GM23248 (cell line): ENCODE data around the gene RNF13. TPM values are rescaled to one million over a fixed set of nuclear protein-coding genes. Genes with fewer than 3 reads are reported as not detected.
A peak's percentile ranks its signal among the peaks of the same experiment; 100 is the strongest.
"Not testable (repeated sequence)": the region's sequence is repeated elsewhere in the genome, so short reads cannot be mapped to it uniquely, and the experiment has no call there.

ENCODE experiments used
- DNase-seq: peaks from one replicate; pipeline ENCODE4 v3.0.0-alpha.2; 2015
- H2AFZ ChIP-seq: fragments of 200-600 bp; sonication (generic); 2 replicates; pipeline ENCODE4 v1.6.1; 2016; ENCODE audit warnings: antibody characterized with exemption
- H3F3A ChIP-seq: fragments of 200-600 bp; sonication (generic); 2 replicates; pipeline ENCODE4 v1.6.1; 2016; ENCODE audit warnings: mild to moderate bottlenecking, antibody characterized with exemption, mixed run types; ENCODE audit not compliant: insufficient read depth
- H3K27ac ChIP-seq: fragments of 200-600 bp; sonication (generic); 2 replicates; pipeline ENCODE4 v1.5.1; 2016; ENCODE audit warnings: mild to moderate bottlenecking
- H3K27me3 ChIP-seq: fragments of 200-600 bp; sonication (generic); replicated peaks from 2 replicates; pipeline ENCODE4 v1.6.1; 2016; ENCODE audit warnings: mild to moderate bottlenecking; ENCODE audit not compliant: insufficient read depth
- H3K36me3 ChIP-seq: fragments of 200-600 bp; sonication (generic); 2 replicates; pipeline ENCODE4 v1.6.1; 2016; ENCODE audit warnings: low read depth, mild to moderate bottlenecking
- H3K4me1 ChIP-seq: fragments of 200-600 bp; sonication (generic); 2 replicates; pipeline ENCODE4 v1.6.1; 2016; ENCODE audit warnings: mild to moderate bottlenecking; ENCODE audit not compliant: insufficient read depth
- H3K4me2 ChIP-seq: fragments of 200-600 bp; sonication (generic); one replicate; pipeline ENCODE4 v1.6.1; 2016; ENCODE audit warnings: mild to moderate bottlenecking; ENCODE audit not compliant: unreplicated experiment
- H3K4me3 ChIP-seq: fragments of 200-600 bp; sonication (generic); 2 replicates; pipeline ENCODE4 v1.5.1; 2016; ENCODE audit warnings: mild to moderate bottlenecking
- H3K79me2 ChIP-seq: fragments of 200-600 bp; sonication (generic); 2 replicates; pipeline ENCODE4 v1.6.1; 2016; ENCODE audit warnings: mild to moderate bottlenecking; ENCODE audit not compliant: insufficient read depth
- H3K9ac ChIP-seq: fragments of 200-600 bp; sonication (generic); 2 replicates; pipeline ENCODE4 v1.6.1; 2016; ENCODE audit warnings: mild to moderate bottlenecking
- H3K9me2 ChIP-seq: fragments of 200-600 bp; sonication (generic); 2 replicates; pipeline ENCODE4 v1.6.1; 2016; ENCODE audit warnings: mixed run types, mild to moderate bottlenecking, moderate library complexity; ENCODE audit not compliant: insufficient read depth
- H3K9me3 ChIP-seq: fragments of 200-600 bp; sonication (generic); one replicate; pipeline ENCODE4 v1.6.1; 2017; ENCODE audit warnings: low read depth
- H4K20me1 ChIP-seq: fragments of 200-600 bp; sonication (generic); 2 replicates; pipeline ENCODE4 v1.6.0; 2016; ENCODE audit not compliant: insufficient read depth
- EZH2 ChIP-seq: fragments of 200-600 bp; sonication (generic); IDR thresholded peaks from 2 replicates; pipeline ENCODE4 v1.6.1; 2018; ENCODE audit warnings: antibody characterized with exemption, mild to moderate bottlenecking; ENCODE audit not compliant: insufficient read depth, poor library complexity, severe bottlenecking
- EZH2phosphoT487 ChIP-seq: fragments of 200-600 bp; sonication (generic); IDR thresholded peaks from 2 replicates; pipeline ENCODE4 v1.6.1; 2018; ENCODE audit warnings: antibody characterized with exemption, moderate library complexity, mild to moderate bottlenecking, low read depth; ENCODE audit not compliant: insufficient read depth
- whole genome bisulfite sequencing, 2 experiments: methylation state at CpG; one replicate each; pipeline ENCODE4 v1.1.6; 2015 to 2017; ENCODE audit warnings: low lambda C conversion rate in 2 of 2, low coverage in 1 of 2; ENCODE audit errors: missing lambda C conversion rate in 2 of 2; 5-methylcytosine and 5-hydroxymethylcytosine counted together
- in situ Hi-C: fragments of 300-500 bp; cut with MboI; formaldehyde crosslinking; loops from 2 replicates; pipeline ENCODE4 v1.15.0; 2020
- polyA plus RNA-seq: library from polyadenylated mRNA; unstranded; fragments of >200 nt; fragmentation: Nextera tagmentation; extraction: Ambion mirVana; gene quantifications from 2 replicates; pipeline ENCODE4 v1.2.1, GENCODE V29; 2016
- total RNA-seq: library from RNA; depleted of rRNA; stranded (reverse); fragments of >200 nt; shearing (Covaris generic); gene quantifications from 2 replicates; pipeline ENCODE4 v1.2.3, GENCODE V29; 2014

The RNF13 gene
- total and polyA plus RNA-seq, 2 experiments from 2014 or later: 48.7 to 100.0 TPM

DNA sequence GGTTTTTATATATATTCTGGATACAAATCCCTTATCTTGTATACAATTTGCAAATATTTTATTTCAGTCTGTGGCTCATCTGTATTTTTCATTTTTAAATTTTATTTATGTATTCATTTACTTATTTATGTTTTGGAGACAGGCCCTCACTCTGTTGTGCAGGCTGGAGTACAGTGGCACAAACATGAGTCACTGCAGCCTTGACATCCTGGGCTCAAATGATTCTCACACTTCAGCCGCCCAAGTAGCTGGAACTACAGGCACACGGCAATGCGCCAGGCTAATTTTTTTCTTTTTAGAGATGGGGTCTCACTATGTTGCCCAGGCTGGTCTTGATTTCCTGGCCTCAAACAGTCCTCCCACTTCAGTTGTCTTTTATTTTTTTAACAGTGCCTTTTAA is 107.1 kb downstream of the RNF13 start:
- no peaks in the 10 kb centered on the region for H3K9me2 ChIP-seq
- DNase-seq: no peak

DNA sequence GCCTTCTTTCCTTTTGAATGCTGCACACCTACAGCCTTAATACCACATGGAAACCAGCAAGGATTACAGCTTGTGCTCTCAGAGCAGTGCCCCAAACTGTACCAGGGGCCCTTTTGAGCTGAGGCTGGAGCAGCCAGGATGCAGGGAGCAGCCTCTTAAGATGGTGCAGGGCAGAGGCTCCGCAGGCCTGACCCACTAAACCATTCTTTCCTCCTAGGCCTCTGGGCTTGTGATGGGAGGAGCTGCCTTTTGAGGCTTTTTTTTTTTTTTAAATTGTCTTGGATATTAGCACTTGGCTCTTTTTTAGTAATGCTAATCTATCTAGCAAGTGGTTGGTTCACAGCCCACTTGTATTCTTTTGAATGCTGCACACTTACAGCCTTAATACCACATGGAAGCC is 120.0 kb downstream of the RNF13 start:
- WGBS, 2 experiments: 93% methylated on average over 1 of the region's 1 CpG
- Histone ChIP-seq H3K36me3 (no peaks in the 10 kb centered on the region), H3K4me2 (no peak overlapping the region), H3K4me1 (peaks cover 10% of the 10 kb centered on the region; the same call in 1 of the 2 replicates), H4K20me1 (no peaks in the 10 kb centered on the region; the same call in 1 of the 2 replicates), H3K27me3 (no peaks in the 10 kb centered on the region), H3K27ac (no peak overlapping the region), H3F3A (peaks cover 9% of the 10 kb centered on the region), H3K9me2 (no peaks in the 10 kb centered on the region), H3K4me3 (no peak overlapping the region), H3K9ac (no peak overlapping the region), H2AFZ (no peak overlapping the region), H3K79me2 (peaks cover 15% of the 10 kb centered on the region; the same call in 1 of the 2 replicates), H3K9me3 (no peaks in the 10 kb centered on the region)
- in situ Hi-C loops: no loop called here
- no peak for DNase-seq
- no peak for TF ChIP-seq EZH2
- TF ChIP-seq EZH2phosphoT487: no peak

More for the DNA sequence above, 107.1 kb downstream of the RNF13 start:
- TF ChIP-seq EZH2 (no peak), EZH2phosphoT487 (no peak)
- Histone ChIP-seq H3F3A (no peaks in the 10 kb centered on the region), H4K20me1 (no peaks in the 10 kb centered on the region), H3K27me3 (no peaks in the 10 kb centered on the region), H3K9ac (no peak overlapping the region), H3K4me1 (no peaks in the 10 kb centered on the region), H2AFZ (no peak overlapping the region), H3K79me2 (no peaks in the 10 kb centered on the region), H3K4me3 (no peak overlapping the region), H3K36me3 (0 out of 2 replicates have a peak, but pooled peaks cover 3% of the 10 kb centered on the region), H3K4me2 (no peak overlapping the region), H3K27ac (no peak overlapping the region), H3K9me3 (no peaks in the 10 kb centered on the region)
- in situ Hi-C loops: no loop called here
- WGBS, 2 experiments: 87 to 91% methylated on average over 3 of the region's 3 CpGs

DNA sequence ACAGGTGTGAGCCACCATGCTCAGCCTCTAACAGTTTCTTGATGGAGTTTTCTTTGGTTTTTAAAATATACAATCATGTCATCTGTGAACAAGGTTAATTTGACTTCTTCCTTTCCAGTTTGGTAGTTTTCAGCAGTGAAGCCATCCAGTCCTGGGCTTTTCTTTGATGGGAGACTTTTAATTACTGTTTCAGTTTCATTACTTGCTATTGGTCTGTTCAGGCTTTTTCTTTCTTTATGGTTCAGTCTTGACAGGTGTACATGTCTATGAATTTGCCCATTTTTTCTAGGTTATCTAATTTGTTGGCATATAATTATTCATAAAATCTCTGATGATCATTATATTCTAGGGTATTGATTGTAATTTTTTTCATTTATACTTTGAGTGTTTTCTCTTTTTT is 120.8 kb downstream of the RNF13 start:
- no peaks in the 10 kb centered on the region for H3K9me2 ChIP-seq
- peaks cover 13% of the 10 kb centered on the region for H3F3A ChIP-seq
- no peaks in the 10 kb centered on the region for H3K27me3 ChIP-seq
- no peak overlapping the region for H3K4me3 ChIP-seq
- TF ChIP-seq EZH2 (no peak), EZH2phosphoT487 (no peak)
- no peaks in the 10 kb centered on the region for H3K9me3 ChIP-seq
- no peak overlapping the region for H3K4me2 ChIP-seq
- H4K20me1 ChIP-seq: no peaks in the 10 kb centered on the region; the same call in 1 of the 2 replicates
- in situ Hi-C loops: no loop called here
- no peaks in the 10 kb centered on the region for H3K36me3 ChIP-seq
- no peak overlapping the region for H3K27ac ChIP-seq
- H3K4me1 ChIP-seq: peaks cover 18% of the 10 kb centered on the region
- H3K9ac ChIP-seq: no peak overlapping the region
- peaks cover 15% of the 10 kb centered on the region; the same call in 1 of the 2 replicates for H3K79me2 ChIP-seq
- no peak overlapping the region for H2AFZ ChIP-seq
- DNase-seq: no peak

DNA sequence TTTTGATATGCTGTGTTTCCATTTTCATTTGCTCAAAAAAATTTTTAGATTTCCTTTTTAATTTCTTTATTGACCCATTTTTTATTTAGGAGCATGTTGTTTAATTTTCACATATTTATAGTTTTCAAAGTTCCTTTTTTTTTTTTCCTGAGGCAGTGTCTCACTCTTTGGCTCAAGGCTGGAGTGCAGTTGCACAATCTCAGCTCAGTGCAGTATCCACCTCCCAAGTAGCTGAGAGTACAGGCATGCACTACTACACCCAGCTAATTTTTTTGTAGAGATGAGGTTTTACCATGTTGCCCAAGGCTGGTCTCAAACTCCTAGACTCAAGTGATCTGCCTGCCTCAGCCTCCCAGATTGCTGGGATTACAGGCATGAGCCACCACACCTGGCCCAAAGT is 121.5 kb downstream of the RNF13 start:
- no peak overlapping the region for H3K4me2 ChIP-seq
- H3K9me3 ChIP-seq: no peaks in the 10 kb centered on the region
- no peak overlapping the region for H2AFZ ChIP-seq
- H3K4me1 ChIP-seq: peaks cover 24% of the 10 kb centered on the region
- H3K27me3 ChIP-seq: no peaks in the 10 kb centered on the region
- no peaks in the 10 kb centered on the region for H3K36me3 ChIP-seq
- H3K4me3 ChIP-seq: no peak overlapping the region
- TF ChIP-seq EZH2phosphoT487 (no peak), EZH2 (no peak)
- H3K9ac ChIP-seq: no peak overlapping the region
- in situ Hi-C loops: no loop called here
- peaks cover 20% of the 10 kb centered on the region for H3F3A ChIP-seq
- peak overlapping the region; percentile 37 for H3K27ac ChIP-seq
- peaks cover 15% of the 10 kb centered on the region; the same call in 1 of the 2 replicates for H3K79me2 ChIP-seq
- no peaks in the 10 kb centered on the region; the same call in 1 of the 2 replicates for H4K20me1 ChIP-seq
- H3K9me2 ChIP-seq: no peaks in the 10 kb centered on the region
- peak; percentile 85 for DNase-seq

DNA sequence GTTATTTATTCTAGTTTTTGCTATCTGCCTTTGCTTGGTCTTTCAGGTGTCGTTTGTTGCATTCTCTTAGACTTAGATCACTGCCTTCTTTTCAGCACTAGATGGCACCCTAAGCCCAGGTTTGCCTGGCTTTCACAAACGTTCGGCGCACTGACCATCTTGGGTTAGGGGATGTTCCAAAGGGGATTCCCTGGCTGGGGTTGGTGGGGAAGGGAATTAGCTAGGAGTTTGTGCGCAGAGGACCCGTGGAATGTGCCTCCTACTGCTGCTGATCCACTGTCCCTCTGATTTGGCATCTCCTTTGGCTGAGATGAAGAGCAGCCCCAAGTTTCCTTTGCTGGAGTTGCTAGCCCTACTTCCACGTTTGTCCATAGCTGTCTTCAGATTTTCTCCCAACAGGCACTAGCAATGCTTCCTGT is 123.8 kb downstream of the RNF13 start:
- in situ Hi-C loops: no loop called here
- DNase-seq: peak; percentile 68
- Histone ChIP-seq H2AFZ (no peak overlapping the region), H3K27ac (no peak overlapping the region), H3K4me1 (peaks cover 39% of the 10 kb centered on the region), H3K79me2 (peaks cover 6% of the 10 kb centered on the region; the same call in 1 of the 2 replicates), H3K9ac (no peak overlapping the region), H4K20me1 (no peaks in the 10 kb centered on the region), H3K9me2 (no peaks in the 10 kb centered on the region), H3K4me3 (no peak overlapping the region), H3K36me3 (no peaks in the 10 kb centered on the region), H3K4me2 (no peak overlapping the region), H3F3A (peaks cover 34% of the 10 kb centered on the region), H3K27me3 (no peaks in the 10 kb centered on the region), H3K9me3 (no peaks in the 10 kb centered on the region)
- WGBS, 2 experiments: 41 to 51% methylated on average over 7 of the region's 7 CpGs
- TF ChIP-seq EZH2 (no peak), EZH2phosphoT487 (no peak)

DNA sequence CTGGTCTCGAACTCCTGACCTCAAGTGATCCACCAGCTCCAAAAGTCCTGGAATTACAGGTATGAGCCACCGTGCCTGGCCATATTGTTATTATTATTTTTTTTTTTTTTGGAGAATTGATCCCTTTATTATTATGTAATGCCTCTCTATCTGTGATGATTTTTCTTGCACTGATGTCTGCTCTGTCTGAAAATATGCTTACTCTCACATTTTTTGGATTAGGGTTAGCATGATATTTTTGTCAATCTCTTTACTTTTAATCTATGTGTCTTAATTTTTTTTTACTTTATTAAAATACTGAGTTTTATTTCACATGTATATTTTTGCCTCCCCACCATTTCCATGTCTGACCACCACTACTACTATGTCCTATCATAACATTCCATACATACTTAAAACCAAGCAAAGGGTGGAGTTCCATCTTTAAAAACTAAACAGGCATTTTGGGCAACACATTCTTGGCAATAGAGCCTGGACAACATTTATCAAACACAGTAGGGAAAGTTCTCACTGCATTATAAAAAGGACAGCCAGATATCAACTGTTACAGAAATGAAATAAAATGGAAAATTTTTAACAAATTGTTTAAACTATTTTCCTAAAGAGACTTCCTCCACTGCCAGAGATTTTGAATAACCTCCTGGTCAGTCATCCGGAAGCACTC is 125.5 kb downstream of the RNF13 start:
- H3K27ac ChIP-seq, H4K20me1 ChIP-seq, H3K36me3 ChIP-seq, in situ Hi-C loops, H3K9me3 ChIP-seq, H3K27me3 ChIP-seq, H2AFZ ChIP-seq, H3K4me3 ChIP-seq, H3K9me2 ChIP-seq, H3K4me2 ChIP-seq, H3K9ac ChIP-seq: not testable (repeated sequence)
- peaks cover 42% of the 10 kb centered on the region for H3F3A ChIP-seq
- peaks cover 17% of the 10 kb centered on the region for H3K79me2 ChIP-seq
- DNase-seq: peak; percentile 20
- H3K4me1 ChIP-seq: peaks cover 47% of the 10 kb centered on the region
- WGBS, 2 experiments: 94 to 98% methylated on average over 3 of the region's 3 CpGs
